IPS-NIHi7 (cell line): ENCODE data around the gene BLZF1.
"Not testable (repeated sequence)": the region's sequence is repeated elsewhere in the genome, so short reads cannot be mapped to it uniquely, and the experiment has no call there.

ENCODE experiments used
- DNase-seq: peaks from one replicate; pipeline ENCODE4 v3.0.0; 2012; ENCODE audit warnings: mixed read lengths; ENCODE audit errors: extremely low spot score

BLZF1 gene

DNA sequence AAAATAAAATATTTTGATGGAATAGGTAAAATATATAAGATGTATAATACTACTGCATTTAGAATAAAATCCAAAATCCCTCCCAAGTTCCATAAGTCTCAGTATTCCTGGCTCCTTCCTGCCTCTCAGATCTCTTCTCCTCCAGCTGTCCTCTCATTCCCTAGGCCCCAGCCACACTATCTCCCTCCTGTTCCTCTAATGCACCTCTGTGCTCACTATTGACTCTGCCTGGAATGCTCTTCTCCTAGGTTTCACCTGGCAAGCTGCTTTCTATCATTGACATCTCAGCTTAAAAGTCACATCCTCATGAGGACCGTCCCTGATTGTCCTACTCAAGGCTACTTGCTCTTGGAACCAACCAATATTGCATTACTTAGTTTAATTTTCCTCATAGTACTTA, 7.6 kb upstream of the BLZF1 start:
- DNase-seq: no peak

DNA sequence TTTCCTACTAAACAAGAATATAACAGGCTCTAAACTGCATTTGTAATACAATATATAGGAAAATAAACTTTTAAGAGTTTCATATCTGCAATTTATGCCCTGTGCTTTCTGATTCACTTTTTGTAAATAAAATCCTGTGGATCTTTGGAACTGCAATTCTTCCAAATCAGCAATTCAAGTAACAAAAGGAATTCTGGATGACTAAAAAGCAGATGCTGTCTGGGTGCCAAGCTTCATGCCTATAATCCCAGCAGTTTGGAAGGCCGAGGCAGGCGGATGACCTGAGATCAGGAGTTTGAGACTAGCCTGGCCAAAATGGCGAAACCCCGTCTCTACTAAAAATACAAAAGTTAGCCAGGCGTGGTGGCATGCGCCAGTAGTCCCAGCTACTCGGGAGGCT, 6.7 kb upstream of the BLZF1 start:
- no peak for DNase-seq

DNA sequence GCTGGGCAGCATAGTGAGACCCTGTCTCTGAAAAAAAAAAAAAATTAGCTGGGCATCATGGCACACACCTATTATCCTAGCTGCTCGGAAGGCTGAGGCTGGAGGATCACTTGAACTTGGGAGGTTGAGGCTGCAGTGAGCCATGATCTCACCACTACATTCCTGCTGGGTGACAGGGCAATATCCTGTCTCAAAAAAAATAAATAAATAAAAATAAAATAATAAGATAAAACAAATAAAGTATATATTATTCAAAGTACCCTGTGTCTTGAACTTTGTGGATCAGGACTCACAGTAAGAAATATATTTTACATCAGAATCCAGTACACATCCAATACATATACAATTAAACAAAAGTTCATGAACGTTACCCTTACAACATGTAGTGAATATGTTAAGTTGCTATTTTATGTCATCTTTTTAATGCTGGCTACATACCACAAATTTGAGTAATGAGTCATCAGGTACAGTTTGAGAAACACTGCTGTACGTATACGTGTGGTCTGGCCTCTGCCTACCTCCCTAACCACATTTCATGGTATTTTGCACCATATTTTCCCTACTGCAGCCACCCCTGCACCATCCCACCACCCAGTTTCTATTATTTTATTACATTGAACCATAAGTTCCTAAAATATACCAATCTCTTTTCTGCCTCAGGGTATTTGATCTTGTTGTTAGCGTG, 4.8 kb upstream of the BLZF1 start:
- no peak for DNase-seq

DNA sequence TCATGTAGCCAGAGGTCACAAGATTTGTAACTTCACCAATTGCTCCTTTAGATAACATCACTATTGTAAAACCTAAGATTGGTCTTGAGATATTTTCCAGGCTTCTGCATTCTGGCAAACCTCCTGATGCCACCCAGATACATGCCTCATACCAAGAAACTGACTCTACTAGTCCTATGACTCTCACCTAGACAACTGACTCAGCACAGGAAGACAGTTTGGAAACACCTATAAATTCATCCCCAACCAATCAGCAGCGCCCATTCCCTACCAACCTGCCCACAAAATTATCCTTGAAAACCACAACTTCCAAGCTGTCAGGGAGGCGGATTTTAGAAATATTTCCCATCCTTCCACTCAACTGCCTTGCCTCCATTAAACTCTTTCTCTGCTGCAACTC, 3.0 kb upstream of the BLZF1 start:
- DNase-seq: no peak

DNA sequence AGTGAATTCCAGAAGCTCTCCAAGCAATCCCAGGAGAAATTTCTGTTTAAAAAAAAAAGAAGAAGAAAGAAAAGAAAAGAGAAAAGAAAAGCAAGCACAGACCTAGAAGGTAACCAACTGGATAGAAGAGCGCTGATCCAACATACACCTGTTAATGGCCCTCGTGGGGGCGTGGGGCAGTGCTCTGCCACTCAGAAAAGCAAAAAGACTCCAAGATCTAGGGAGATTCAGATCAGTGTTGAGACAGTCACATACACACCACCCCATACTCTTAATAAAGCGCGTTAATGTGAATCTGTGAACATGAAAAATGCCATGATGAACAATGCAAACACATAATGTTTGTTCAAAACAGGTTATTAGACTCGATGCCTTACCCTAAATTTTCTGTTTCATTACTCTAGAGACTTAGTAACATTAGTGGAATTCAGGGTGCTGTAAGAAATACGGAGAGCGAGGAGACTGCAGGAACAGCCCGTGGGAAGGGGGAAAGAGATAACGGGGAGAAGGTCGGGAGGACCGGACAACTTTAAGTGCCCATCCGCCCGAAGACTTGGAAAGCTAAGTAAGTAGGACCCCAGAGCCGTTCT, 804 bp upstream of the BLZF1 start:
- DNase-seq: no peak

DNA sequence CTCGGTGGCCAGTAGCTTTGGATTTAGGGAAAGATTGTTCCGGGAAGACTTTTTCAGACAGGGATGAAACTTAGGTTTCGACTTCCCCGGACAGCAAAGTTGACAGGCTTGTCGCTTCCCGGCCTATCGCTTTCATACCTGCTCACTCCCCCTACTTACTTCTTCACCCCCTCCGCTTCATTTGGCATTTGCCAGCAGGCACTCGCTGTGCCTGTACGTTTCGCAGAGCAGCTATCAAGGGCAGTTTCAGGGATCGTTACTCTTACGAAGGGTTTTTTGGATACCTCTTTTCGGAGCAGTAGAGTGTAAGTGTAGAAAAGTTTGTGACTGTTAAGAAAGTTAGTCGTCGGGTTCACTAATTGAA, 393 bp downstream of the BLZF1 start:
- DNase-seq: peak; percentile 27

DNA sequence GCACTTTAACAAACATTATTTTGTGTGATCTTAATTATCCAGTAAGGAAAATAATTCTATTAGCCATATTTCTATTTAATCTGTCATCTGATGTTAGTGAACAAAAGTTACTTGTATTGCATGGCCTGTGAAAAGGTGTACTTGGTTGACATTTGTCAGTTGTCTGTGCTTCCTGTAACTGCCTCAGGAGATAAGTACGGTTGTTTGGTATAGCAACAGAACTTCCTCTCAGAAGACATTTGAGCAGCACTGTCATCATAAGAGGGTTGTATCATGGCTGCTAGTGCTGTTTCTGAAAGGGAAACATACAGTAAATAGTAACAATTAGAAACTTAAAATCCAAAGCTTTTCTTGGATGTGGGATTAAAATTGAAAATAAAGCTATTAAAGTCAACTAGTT, 3.4 kb downstream of the BLZF1 start:
- no peak for DNase-seq

DNA sequence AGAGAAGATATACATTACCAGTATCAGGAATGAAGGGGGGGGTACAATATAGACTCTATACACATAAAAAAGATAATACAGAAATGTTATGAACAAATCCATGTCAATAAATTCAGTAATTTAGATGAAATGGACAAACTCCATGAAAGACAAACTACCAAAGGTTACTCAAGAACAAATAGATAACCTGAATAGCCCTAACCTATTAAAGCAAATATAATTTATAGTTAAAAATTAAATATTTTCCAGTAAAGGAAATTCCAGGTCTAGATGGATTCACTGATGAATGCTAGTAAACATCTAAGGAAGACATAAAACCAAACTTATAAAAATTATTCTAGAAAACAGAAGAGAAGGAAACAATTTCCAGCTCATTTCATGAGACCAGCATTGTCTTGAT, 13.2 kb downstream of the BLZF1 start:
- no peak for DNase-seq

DNA sequence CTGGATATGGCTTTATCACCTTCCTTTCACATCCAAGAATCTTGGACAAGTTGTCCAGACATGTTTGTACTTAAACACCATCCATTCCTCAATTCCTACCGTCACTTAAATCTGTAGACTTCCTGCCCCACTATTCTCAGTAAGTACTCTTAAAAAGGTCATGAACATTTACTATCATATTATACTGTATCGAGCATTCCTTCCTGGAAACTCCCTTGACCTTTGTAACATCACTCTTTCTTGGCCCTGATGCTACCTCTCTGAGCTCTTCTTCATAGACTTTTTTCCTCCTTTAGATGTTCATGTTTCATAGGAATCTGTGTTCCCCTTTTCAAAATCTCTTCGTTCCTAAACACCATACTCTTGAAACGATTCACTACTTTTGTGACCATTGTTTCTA, 15.5 kb downstream of the BLZF1 start:
- DNase-seq: no peak

DNA sequence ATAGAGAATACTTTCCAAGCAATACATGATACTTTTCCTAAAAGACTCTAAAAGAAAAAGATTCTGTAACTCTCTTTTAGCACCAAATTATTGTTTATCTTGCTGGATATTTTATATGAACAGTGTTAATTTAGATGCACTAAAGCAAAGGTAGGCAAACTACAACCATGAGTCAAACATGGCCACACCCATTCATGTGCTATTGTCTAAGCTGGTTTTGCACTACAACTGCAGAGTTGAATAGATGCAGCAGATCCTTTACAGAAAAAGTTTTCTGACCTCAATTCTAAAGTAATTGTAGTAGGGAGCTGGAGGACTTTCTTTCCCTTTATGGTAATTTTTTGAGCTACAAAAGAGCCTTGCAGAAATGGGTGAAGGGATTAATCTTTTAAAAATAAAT, 19.4 kb downstream of the BLZF1 start:
- DNase-seq: no peak

DNA sequence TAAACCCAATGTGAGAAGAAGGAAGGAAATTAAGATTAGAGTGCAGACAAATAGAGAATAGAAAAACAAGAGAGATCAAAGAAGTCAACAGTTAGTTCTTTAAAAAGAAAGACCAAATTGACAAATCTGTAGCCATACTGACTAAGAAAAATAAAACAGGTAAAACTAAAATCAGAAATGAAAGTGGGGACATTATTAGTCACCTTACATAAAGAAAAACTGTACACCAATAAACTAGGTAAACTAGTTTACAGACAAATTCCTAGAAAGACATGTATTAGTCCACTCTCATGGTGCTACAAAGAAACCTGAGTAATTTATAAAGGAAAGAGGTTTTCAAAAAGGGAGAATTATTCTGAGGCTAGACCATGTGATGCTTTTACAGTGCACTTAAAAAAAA, 22.3 kb downstream of the BLZF1 start:
- DNase-seq: no peak

DNA sequence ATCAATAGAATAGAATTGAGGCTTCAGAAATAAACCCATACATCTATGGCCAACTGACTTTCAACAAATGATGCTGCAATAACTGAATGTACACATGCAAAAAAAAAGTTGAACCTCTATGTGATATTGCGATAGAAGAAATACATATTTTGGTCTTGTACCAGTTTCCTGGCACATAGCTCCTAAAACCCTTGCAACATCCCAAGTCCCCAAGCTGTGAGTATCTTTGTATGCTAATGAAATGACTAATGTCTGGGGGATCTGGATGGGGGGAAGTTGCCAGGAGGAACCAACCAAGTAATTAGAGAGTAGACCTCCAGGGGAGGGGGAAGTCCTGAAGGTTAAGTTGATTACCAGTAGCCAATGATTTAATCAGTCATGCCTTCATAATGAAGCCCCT, 24.4 kb downstream of the BLZF1 start:
- DNase-seq: peak; percentile 13

DNA sequence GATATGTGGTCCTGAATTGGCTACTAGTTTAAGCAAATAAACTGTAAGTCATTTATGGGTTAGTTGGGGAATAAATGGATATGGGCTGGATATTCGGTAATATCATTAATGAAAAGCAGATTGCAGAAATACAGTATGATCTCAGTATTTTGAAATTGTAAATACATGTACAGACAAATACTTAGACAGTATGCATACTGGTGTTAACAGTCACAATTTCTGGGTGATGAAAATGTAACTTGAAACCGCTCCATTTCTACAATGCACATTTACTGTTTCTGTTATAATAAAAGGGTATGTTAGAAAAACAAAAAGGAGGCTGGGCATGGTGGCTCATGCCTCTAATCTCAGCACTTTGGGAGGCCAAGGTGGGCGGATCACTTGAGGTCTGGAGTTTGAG, 28.0 kb downstream of the BLZF1 start:
- DNase-seq: no peak

DNA sequence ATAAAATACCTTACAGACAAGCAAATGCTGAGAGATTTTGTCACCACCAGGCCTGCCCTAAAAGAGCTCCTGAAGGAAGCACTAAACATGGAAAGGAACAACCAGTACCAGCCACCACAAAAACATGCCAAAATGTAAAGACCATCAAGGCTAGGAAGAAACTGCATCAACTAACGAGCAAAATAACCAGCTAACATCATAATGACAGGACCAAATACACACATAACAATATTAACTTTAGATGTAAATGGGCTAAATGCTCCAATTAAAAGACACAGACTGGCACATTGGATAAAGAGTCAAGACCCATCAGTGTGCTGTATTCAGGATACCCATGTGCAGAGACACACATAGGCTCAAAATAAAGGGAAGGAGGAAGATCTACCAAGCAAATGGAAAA, 34.6 kb downstream of the BLZF1 start:
- not testable (repeated sequence) for DNase-seq

DNA sequence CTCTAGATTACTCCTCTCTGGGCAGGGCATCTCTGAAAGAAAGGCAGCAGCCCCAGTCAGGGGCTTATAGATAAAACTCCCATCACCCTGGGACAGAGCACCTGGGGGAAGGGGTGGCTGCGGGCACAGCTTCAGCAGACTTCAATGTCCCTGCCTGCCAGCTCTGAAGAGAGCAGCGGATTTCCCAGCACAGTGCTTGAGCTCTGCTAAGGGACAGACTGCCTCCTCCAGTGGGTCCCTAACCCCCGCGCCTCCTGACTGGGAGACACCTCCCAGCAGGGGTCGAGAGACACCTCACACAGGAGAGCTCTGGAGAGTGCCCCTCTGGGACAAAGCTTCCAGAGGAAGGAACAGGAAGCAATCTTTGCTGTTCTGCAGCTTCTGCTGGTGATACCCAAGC, 40.3 kb downstream of the BLZF1 start:
- not testable (repeated sequence) for DNase-seq

DNA sequence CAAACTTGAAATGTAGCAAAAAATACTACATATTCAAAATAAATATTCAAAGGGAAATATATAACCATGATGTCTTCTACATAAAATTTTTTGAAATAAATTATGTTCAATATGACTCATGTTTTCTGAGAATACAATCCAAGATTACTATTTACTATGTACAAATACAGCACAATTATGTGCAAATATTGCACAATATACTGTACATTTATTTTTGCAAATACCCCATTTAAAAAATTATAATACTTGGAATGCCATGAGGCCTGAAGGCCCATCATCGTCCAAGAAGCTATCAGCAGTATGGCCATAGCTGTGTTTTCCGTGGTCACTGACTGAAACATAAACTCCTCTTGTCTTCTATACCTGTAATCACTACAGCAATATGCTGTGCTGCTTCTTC, 47.0 kb downstream of the BLZF1 start:
- DNase-seq: no peak

DNA sequence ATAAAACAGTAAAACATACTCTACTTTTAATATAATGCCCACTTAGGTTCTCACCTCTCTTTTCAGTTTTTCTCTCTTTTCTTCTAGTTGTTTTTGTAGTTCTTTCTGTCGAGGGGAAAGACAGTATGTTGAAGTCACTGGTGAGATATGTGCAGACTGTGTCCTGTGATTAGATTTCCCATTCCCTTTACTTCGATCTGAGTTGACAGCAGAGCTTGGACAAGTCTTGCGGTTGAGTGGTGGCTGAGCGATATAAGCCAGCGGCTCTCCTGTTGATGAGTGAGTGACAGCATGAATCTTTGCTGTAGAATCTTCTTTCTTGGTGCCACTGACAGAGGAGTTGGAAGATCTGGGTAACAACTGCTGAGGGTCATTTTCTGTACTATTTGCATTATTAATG, 53.3 kb downstream of the BLZF1 start:
- no peak for DNase-seq

DNA sequence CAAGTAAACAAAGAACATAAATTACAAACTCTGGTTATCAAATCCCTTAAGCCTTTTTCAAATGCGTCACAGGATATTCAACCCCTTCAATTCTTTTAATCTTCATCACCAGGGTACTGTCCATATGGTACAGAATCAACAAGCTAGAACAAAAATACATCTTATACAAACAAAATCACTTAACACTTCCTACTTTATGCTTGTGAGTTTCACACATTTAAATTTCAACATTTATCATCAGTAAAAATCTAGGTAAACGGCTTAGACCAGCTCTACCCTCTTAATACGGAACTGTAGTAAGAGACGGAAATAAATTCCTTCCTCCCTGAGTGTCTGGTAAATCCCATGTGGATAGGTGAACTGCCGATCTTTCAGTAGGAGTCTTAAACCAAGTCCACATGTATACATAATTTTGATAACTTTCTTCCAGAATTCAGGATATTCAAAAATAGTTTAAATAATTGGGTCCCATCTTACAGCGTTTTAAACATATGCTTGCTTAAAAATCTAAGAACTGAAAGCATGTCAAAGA, 58.2 kb downstream of the BLZF1 start:
- no peak for DNase-seq

DNA sequence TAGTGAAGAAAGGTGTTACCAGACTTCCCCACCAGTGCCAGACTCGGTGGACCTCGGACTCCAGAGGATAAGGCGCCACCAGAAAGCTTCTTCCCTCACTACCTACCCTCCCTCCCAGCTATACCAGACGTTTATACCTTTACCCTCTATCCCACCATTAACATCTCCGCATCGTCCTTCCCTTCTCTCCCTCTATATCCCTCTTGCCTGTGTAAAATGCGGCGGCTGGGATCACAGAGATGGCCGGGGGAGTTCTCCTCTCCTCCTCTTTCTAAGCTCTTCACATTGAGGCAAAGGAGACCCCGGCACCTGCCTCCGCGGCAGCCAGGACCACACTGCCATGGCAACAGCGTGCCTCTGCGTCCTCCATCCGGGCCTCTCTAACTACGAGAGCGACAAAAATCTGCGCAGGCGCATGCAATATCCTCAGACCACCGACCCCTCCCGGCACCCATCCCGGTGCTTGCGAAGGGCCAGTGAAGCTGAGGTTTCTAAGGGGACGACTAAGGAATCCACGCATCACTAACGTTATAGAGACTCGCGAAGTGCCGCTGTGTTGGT, 59.2 kb downstream of the BLZF1 start, which contains the start of gene CCDC181:
Gene CCDC181, minus strand, starts transcription at position 394 of the 561 bp plus-strand sequence. CDS start 2,547 bp downstream, outside the sequence.
- peak; percentile 93 for DNase-seq
